Measurements from ENCODE around the gene XIRP2.
"Not testable (repeated sequence)": the region's sequence is repeated elsewhere in the genome, so short reads cannot be mapped to it uniquely, and the experiment has no call there.

XIRP2 gene

DNA sequence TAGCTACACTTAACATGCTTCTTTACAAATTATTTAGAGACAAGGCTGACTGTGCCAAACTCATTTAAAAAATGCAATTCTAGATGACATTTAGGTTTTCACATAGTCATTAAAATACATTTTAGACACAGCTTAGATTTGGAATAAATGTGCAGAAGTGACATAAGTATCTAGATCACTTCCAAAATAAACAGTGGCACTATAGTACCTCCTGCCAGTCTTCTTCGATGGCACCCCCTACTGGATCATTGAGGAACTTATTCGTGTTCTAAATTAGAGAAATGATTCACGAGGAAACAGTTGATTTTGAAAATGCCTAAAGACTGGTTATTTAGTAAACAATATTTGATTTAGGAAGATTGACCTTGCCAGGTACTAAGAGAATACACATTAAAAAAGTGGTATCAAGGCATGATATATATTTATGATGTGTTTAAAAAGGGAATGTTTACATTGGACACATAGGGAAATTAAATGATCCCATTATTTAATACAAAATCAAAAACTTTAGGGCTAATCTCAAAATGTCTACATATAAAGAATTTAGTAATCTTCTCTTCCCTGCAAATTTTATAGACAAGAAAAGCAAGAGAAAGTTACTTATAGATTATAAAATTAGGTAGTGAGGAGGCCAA, 323.9 kb downstream of the XIRP2 start:
- peak; percentile 17 for DNase-seq

GRCh38 chr2:167215595-167215994, 327.3 kb downstream of the XIRP2 start:
- no peak for DNase-seq

- no peak for DNase-seq
These were observed 349.2 kb downstream of the XIRP2 start for GRCh38 chr2:167237478-167237877.

GRCh38 chr2:167240671-167241070, 352.4 kb downstream of the XIRP2 start:
- no peak for DNase-seq

DNA sequence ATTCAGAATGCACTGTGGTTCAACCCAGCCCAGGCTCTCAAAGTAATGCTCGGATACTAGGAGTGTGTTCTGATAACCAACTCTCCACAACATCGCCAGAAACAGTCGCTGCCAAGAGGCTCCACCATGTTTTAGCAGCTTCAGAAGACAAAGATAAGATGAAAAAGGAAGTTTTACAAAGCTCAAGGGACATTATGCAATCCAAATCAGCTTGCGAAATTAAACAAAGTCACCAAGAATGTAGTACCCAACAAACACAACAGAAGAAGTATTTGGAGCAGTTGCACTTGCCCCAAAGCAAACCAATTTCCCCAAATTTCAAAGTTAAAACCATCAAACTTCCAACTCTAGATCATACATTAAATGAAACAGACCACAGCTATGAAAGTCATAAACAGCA, 360.9 kb downstream of the XIRP2 start:
- no peak for DNase-seq

DNA sequence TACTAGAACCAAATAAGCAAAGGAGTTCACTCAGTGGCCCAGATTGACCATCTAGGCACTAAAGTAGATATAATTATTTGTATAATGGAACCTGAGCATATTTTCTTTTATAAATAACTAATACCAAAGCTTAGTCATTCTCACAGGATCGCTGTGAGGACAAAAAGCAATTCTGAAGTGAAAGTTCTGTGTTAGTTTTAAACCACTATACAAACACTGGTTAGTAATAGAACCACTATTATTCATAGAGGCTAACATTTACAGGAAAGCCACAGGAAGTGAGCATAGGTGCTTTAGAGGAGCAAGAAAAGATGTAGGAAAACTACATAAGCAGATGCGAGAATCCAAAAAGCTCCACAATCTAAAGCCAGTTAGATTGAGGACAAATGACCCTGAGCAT, 364.7 kb downstream of the XIRP2 start:
- no peak for DNase-seq

GRCh38 chr2:167254721-167255120, 366.4 kb downstream of the XIRP2 start:
- no peak for DNase-seq

GRCh38 chr2:167258712-167259111, 370.4 kb downstream of the XIRP2 start:
- no peak for DNase-seq

DNA sequence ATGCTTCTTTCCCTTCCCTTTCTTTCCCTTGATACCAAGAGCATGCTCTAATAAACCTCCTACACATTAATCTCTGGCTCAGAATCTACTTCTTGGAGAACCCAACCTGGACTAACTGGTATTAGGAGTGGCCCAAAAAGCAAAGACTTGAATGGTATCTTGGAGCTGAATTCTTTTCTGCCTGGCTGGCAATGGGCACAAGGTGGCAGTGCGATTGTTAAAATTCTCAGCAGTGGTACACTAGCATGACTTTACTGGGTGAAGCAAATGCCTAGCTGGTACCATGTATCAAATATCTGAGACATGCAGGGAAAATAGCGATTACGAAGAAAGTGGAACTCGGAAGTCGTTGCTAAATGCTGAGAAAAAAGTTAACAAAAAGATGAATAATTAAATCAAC, 376.1 kb downstream of the XIRP2 start:
- DNase-seq: peak; percentile 53

DNA sequence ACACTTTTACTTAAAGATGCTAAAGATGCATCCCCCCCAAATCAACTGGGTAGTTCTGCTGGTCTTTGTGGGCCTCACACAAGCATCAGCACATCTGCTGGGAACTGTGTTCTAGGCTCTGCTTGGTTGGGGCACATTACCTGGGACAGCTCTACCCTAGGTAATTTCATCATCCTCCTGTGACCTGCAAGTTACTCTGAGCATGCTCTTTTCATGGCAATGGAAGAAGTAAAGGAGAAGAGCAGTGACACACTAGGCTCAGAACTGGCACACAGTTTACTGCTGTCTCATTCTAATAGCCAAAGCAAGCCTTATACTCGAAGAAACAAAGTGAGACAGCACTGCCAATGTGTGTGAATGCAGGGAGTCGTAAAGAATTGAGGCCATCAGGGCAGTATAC, 376.7 kb downstream of the XIRP2 start:
- DNase-seq: no peak

DNA sequence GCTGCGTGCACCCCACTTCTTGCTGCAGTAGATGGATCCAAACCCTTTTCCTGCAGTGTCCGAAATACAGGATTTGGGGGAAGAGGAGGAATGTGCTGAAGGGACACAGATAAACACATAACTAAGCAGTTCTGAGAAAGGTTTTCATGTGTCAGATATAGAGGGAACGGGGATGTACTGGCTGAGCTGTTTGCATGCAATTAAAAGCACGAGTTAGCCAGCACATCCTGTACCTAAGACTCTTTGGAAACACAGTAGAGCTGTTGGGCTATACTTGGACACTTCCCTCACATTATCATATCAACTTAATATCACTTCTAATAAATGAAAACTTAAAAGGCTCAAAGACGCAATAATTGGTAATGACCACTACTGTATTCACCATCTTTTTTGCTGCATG, 377.4 kb downstream of the XIRP2 start:
- DNase-seq: no peak

GRCh38 chr2:167268245-167268644, 380.0 kb downstream of the XIRP2 start:
- DNase-seq: not testable (repeated sequence)

DNA sequence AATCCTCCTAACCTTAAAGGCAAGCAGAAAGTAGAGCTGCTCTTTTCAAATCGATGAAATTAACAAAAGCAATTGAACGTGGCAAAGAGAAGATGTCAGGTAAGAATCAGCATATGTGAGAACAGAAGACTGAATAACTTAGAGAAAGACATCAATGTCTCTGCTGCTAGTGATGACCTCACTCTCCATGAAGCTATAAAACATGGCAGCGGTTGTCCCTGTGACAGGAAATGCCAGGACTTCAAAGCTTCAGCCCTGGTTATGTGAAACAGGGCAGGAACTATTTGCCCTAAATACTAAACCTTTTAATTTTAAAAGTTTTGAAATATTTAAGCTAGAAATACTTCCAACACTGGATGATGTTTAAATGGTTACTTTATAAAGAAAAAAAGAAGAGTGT, 383.7 kb downstream of the XIRP2 start:
- no peak for DNase-seq

DNA sequence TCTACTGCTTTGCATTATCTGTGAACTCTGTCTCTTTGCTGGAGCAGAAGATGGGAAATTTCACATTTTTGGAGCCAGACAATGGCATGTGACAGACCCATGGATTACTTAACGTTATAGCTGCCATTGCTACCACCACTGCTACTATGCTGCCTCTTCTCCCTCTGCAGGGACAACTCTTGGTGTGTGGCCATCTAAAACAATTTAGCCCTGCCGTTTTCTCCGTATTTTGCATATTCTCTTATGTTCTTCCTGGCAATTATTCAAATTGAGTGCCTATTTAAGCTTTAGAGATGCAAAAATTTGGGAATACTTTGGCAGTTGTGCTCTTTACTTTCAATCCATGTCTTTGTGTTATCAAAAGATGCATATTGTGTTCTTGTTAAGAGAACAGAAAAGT, 386.8 kb downstream of the XIRP2 start:
- no peak for DNase-seq

DNA sequence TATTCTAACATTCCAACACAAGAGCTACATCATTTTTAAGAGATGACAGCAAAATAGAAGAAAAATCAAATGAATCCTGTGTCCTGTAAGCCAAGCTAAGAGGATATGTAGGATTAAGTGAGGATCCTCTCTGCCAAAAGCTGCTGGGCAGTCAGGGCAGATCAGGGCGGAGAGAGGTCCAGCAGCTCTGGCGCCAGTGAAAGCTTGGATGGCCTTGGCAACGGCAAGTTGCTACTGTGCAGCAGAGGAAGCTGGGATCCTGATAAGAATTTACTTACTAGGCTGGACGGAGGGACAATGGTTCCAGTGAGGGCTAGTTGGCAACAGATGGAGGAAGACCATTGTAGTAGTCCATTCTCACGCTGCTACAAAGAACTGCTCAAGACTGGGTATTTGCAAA, 391.5 kb downstream of the XIRP2 start:
- DNase-seq: no peak

- peak; percentile 12 for DNase-seq
These were observed 398.9 kb downstream of the XIRP2 start for GRCh38 chr2:167287212-167287611.

GRCh38 chr2:167289651-167290410, 401.6 kb downstream of the XIRP2 start:
- DNase-seq: no peak

DNA sequence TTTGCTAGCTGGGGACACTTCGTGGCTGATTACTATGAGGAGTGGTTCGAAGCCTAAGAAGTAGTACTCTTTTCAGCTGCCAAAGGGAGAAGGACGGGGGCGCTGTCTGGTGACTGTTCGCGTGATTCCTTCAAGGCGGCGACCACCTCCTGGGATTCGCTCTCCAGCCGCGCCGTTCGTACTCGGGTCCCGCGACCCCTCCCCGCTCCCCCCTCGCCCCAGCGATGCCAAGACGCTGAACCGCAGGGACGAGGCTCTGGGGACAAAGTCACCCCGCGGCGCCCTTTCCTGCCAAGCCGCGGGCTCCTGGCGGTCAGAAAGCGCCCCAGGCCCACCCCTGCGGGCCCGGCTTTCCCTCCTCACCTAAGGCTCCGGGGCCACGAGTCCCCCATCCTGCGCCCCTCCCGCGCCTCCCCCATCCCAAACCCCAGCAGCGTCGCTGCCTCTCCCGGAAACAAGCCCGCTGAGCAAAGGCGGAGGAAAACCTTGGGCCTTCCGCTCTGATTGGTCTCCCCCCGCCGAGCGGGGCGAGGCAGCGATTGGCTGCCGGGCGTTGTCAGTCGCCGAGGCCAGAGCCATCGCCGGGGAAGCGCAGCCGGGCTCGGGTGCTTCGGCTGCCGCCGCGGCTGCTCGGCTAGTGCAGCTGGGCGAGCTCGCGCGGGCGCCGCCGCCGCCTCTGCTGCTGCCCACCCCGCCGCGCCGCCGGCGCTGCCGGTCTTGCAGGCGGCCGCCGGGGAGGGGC, 404.3 kb downstream of the XIRP2 start, which contains the start of gene B3GALT1:
Gene B3GALT1, plus strand, starts transcription at position 572 of the 742 bp plus-strand sequence.
- DNase-seq: peak; percentile 96

DNA sequence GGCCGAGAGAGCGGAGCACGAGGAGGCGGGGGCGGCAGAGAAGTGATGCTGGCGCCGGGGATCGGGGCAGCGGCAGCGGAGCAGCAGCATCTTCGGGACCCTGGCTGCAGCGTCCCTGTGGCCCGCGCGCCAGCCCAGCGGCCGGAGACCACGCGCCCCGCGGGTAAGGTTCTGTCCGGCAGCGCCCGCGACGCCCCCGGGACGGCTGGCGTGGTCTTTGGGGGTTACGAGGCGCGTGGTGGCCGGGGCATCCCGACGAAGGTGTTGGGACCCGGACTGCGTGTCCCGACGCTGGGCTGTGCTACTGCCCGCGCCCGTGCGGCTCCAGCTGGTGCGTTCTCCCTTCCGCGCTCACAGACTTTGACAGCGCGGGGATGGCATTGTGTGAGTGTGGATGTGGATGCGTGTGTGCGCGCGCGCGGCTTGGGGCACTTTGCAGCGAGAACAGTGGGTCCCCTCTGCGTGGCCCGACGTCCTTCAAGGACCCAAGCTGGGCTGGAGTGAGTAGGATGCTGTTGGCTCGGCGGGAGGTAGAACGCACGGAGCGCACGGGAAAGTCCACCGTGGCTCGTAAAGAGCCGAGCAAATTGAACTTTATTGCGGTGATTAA, 405.0 kb downstream of the XIRP2 start:
- DNase-seq: peak; percentile 53

DNA sequence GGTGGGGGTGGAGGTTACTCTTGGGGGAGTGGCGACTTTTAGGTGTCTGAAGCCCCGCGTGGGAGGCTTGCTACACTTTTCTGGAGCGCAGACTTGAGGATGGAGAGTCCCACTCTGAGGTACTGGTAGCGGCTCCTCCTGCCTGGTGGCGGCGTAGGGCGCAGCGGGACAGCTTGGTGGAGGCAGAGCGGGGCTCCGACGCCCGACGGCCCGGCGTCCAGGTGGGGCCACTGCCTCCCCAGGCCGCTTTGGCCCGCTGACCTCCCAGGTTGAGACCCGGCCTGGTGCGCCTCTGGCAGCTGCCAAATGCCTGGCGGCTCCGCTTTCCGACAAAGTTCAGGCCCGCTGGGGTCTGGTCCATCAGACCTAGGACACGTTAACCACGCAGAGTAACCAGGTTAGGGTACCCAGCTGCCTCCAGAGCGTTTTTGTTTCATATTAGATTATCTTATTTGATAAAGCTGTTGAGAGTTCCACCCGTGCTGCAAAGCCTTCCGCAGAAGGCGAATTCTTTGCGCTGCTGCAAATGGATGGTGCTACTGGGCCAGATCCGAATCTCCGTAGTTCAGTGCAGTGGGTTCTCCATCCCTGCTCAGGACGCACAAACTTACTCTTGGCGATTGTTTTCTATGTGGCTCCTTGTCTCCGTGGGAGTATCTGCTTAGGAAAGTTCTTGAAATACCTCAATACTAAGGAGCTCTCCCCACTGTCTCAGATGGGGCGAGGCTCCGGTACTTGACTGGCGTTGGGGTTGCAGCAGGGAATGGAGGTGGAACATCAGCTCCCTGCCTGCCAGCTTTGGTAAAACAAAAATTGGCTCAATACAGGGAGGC, 405.9 kb downstream of the XIRP2 start:
- peak; percentile 72 for DNase-seq

GRCh38 chr2:167294776-167295140, 406.5 kb downstream of the XIRP2 start:
- no peak for DNase-seq

DNA sequence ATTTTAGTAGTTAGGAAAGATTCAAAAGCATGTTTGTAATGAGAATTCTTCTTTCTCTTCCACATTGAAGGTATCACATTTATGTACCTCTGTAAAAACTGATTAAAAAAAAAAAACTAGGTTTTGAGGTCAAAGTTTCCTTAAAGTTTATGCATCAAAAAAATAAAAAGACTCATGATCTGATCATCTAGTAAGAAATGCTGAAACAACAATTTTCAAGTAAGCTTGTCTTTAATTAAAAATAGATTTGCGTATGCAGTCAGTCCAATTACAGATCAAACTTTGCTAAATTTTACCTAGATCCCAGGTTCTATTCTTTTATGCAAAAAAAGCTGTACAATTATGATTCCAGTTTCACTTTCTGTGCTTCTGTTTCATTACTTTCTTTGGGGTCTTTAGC, 409.0 kb downstream of the XIRP2 start:
- no peak for DNase-seq

- DNase-seq: no peak
These were observed 409.7 kb downstream of the XIRP2 start for GRCh38 chr2:167298017-167298416.
